Activated T-cell treated with anti-CD3 and anti-CD28 coated beads, Interleukin-2, amount 50 U/mL, for 4 hours (primary cell): Measurements from ENCODE around the gene USP6NL. TPM values are rescaled to one million over a fixed set of nuclear protein-coding genes. Genes with fewer than 3 reads are reported as not detected.
"Not testable (repeated sequence)": the region's sequence is repeated elsewhere in the genome, so short reads cannot be mapped to it uniquely, and the experiment has no call there.

Experiments used
- ATAC-seq, 2 donors: fragments of 200-7000 bp; cut with Tn5 transposase; one replicate each; pipeline ENCODE4 v1.10.0; 2021
- DNase-seq: peaks from one replicate; pipeline ENCODE4 v3.0.0-alpha.2; 2020
- H3K27me3 Mint-ChIP-seq: one replicate; pipeline ENCODE4 v1.8.0; 2021; ENCODE audit warnings: low read depth, mixed read lengths
- H3K36me3 Mint-ChIP-seq: one replicate; pipeline ENCODE4 v1.8.0; 2022; ENCODE audit warnings: mixed read lengths; ENCODE audit not compliant: insufficient read depth
- H3K4me1 Mint-ChIP-seq: one replicate; pipeline ENCODE4 v1.8.0; 2021; ENCODE audit warnings: low read depth, mixed read lengths
- H3K4me3 Mint-ChIP-seq: one replicate; pipeline ENCODE4 v1.8.0; 2021; ENCODE audit warnings: mild to moderate bottlenecking, moderate library complexity, mixed read lengths
- H3K9me3 Mint-ChIP-seq: one replicate; pipeline ENCODE4 v1.8.0; 2021; ENCODE audit warnings: mixed read lengths
- total RNA-seq, 3 donors: library from RNA; stranded (reverse); gene quantifications; one replicate each; pipeline ENCODE4 v1.2.1, GENCODE V29; 2021

The USP6NL gene
- total RNA-seq, 3 donors from 2014 or later, result 4.7 to 5.3 (median 4.7) TPM

GRCh38 chr10:11444531-11445228 is 166.8 kb downstream of the USP6NL start:
- Mint-ChIP-seq H3K27me3 (no peaks in the 10 kb centered on the region), H3K4me3 (no peak overlapping the region), H3K4me1 (peaks cover 24% of the 10 kb centered on the region), H3K36me3 (no peaks in the 10 kb centered on the region), H3K9me3 (no peaks in the 10 kb centered on the region)
- DNase-seq (no peak), ATAC-seq (no peak)

- Mint-ChIP-seq H3K27me3 (no peaks in the 10 kb centered on the region), H3K36me3 (no peaks in the 10 kb centered on the region), H3K4me3 (no peak overlapping the region), H3K4me1 (peaks cover 27% of the 10 kb centered on the region), H3K9me3 (no peaks in the 10 kb centered on the region)
- DNase-seq (no peak), ATAC-seq (no peak)
Observed at GRCh38 chr10:11444155-11444530, 167.3 kb downstream of the USP6NL start.

DNA sequence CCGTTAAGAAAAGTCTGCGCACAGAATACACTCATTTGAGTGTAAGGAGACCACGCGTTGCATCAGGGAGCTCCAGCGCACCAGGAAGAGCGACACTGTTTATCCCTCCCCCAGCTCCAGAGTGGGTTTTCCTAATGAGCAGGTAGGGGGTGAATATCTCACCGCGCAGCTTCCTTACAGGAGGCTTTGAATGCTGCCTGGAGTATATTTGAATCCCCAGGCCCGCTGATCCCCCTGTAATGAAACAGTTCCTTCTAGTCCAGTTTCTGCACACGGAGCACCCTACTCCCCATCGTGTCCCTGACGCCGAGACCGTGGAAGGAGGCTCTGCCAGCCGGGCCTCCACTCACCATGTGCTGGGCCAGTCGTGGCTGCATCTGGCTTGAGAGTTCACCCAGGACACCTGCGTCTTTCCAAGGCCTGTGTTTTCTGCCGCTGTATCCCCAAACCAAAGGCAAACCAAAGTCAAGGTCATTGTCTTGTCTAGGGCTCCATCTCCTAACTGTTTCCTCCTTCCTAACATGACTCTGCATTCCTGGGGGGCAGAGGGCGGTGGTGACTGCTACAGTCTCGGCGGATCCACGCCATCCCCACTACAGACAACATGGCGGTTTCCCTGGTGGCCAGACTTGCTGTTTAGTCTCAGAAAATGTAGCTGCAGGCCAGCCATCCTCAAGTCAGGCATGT is 167.8 kb downstream of the USP6NL start:
- ATAC-seq (no peak), DNase-seq (no peak)
- Mint-ChIP-seq H3K4me1 (peaks cover 27% of the 10 kb centered on the region), H3K27me3 (no peaks in the 10 kb centered on the region), H3K4me3 (no peak overlapping the region), H3K9me3 (no peaks in the 10 kb centered on the region), H3K36me3 (no peaks in the 10 kb centered on the region)

GRCh38 chr10:11442001-11442773 is 169.3 kb downstream of the USP6NL start:
- no peak for ATAC-seq
- H3K4me3 Mint-ChIP-seq, result no peak overlapping the region

GRCh38 chr10:11441151-11441535 is 170.3 kb downstream of the USP6NL start:
- H3K9me3 Mint-ChIP-seq, result no peaks in the 10 kb centered on the region
- no peaks in the 10 kb centered on the region for H3K36me3 Mint-ChIP-seq
- DNase-seq (no peak), ATAC-seq (no peak)
- no peaks in the 10 kb centered on the region for H3K27me3 Mint-ChIP-seq
- peaks cover 22% of the 10 kb centered on the region for H3K4me1 Mint-ChIP-seq
- H3K4me3 Mint-ChIP-seq, result peak overlapping the region; percentile 61

More at GRCh38 chr10:11442001-11442773, 169.3 kb downstream of the USP6NL start:
- no peaks in the 10 kb centered on the region for H3K36me3 Mint-ChIP-seq
- H3K4me1 Mint-ChIP-seq, result peaks cover 22% of the 10 kb centered on the region
- no peaks in the 10 kb centered on the region for H3K27me3 Mint-ChIP-seq
- DNase-seq, result no peak
- H3K9me3 Mint-ChIP-seq, result no peaks in the 10 kb centered on the region

- H3K4me3 Mint-ChIP-seq, result peak overlapping the region; percentile 61
Observed at GRCh38 chr10:11440250-11441150, 170.9 kb downstream of the USP6NL start.

GRCh38 chr10:11439523-11440053 is 171.9 kb downstream of the USP6NL start:
- Mint-ChIP-seq H3K9me3 (no peaks in the 10 kb centered on the region), H3K36me3 (no peaks in the 10 kb centered on the region), H3K4me1 (peaks cover 20% of the 10 kb centered on the region), H3K4me3 (no peak overlapping the region), H3K27me3 (no peaks in the 10 kb centered on the region)
- DNase-seq, result no peak
- ATAC-seq, result no peak

More at GRCh38 chr10:11440250-11441150, 170.9 kb downstream of the USP6NL start:
- ATAC-seq, result peak; percentile 79 to 85
- Mint-ChIP-seq H3K36me3 (no peaks in the 10 kb centered on the region), H3K9me3 (no peaks in the 10 kb centered on the region), H3K4me1 (peaks cover 20% of the 10 kb centered on the region), H3K27me3 (no peaks in the 10 kb centered on the region)
- DNase-seq, result peak; percentile 21

DNA sequence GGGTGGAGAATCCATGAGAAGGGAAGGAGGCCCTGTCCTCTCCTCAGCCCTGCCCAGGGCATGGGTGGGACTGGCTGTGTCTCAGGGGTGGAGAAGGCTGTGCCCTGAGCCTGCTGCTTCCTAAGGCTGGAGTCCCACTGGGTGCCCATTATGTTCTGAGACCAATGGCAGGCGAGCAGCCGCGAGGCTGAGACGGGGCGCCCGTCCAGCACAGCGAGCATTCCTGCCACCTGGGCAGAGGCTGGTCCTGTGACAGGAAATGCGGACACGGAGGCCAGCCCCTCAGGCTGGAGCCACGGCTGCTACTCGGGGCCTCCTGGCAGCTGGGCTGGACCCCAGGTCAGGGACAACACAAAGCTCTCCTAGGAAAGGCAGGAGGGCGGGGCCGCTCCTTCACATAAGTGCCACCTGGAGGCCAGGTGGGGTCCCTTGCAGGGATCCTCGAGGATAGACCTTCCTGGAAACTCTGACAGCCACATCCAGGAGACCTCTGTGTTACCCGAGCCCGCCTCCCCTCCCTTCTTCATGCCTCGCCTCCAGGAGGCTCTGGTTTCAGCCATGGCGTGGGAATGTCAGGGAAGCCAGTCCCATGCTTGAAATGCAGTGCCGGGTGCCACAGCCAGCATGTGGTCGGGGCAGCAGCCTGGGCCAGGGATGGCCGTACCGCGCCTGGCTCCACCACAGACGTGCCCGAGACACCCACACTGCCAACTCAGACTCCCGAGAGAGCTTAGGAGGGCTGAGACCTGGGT is 173.9 kb downstream of the USP6NL start:
- Mint-ChIP-seq H3K4me1 (peaks cover 20% of the 10 kb centered on the region), H3K36me3 (no peaks in the 10 kb centered on the region), H3K9me3 (no peaks in the 10 kb centered on the region), H3K27me3 (no peaks in the 10 kb centered on the region), H3K4me3 (no peak overlapping the region)
- ATAC-seq (no peak), DNase-seq (no peak)

DNA sequence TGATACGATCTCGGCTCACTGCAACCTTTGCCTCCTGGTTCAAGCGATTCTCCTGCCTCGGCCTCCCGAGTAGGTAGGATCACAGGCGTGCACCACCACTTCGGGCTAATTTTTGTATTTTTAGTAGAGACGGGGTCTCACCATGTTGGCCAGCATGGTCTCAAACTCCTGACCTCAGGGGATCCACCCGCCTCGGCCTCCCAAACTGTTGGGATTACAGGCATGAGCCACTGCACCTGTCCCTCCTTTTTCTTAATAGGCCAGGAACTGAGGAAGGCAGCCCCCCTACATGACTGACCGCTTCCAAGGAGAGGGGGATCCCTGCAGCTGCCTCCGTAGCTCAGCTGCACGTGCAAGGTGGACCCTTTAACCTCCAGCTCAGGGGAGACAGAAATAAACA is 175.0 kb downstream of the USP6NL start:
- H3K4me3 Mint-ChIP-seq, H3K36me3 Mint-ChIP-seq, H3K27me3 Mint-ChIP-seq, DNase-seq, ATAC-seq, H3K9me3 Mint-ChIP-seq: not testable (repeated sequence)
- peaks cover 19% of the 10 kb centered on the region for H3K4me1 Mint-ChIP-seq

DNA sequence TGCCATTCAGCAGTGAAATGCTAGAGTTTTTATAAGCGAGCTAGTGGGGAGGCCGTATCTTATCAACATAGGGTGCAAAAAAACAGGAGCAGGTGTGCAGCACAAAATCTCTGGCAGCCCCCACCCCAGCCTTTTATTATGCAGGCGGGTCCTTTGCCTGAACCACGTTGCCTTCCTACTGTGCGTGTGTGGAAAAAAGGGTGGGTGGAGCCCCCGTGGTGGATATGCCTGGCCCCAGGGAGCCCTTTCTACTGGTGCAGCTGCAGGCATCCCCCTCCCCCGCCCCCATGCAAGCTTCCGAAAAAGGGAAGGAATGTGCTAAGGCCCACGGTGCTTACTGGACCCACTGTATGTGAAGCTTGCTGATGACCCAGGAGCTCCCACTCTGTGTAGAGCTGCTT is 175.9 kb downstream of the USP6NL start:
- Mint-ChIP-seq H3K36me3 (no peaks in the 10 kb centered on the region), H3K4me3 (no peak overlapping the region), H3K27me3 (no peaks in the 10 kb centered on the region), H3K9me3 (no peaks in the 10 kb centered on the region), H3K4me1 (peaks cover 13% of the 10 kb centered on the region)
- ATAC-seq (no peak), DNase-seq (no peak)

- no peak for ATAC-seq
Observed at GRCh38 chr10:11434324-11434723, 177.1 kb downstream of the USP6NL start.

GRCh38 chr10:11433657-11434056 is 177.8 kb downstream of the USP6NL start:
- Mint-ChIP-seq H3K9me3 (no peaks in the 10 kb centered on the region), H3K36me3 (no peaks in the 10 kb centered on the region), H3K27me3 (no peaks in the 10 kb centered on the region), H3K4me1 (no peaks in the 10 kb centered on the region), H3K4me3 (no peak overlapping the region)
- no peak for ATAC-seq
- no peak for DNase-seq

More at GRCh38 chr10:11434324-11434723, 177.1 kb downstream of the USP6NL start:
- H3K9me3 Mint-ChIP-seq, result no peaks in the 10 kb centered on the region
- DNase-seq, result no peak
- H3K27me3 Mint-ChIP-seq, result no peaks in the 10 kb centered on the region
- H3K4me1 Mint-ChIP-seq, result peaks cover 3% of the 10 kb centered on the region
- no peak overlapping the region for H3K4me3 Mint-ChIP-seq
- H3K36me3 Mint-ChIP-seq, result no peaks in the 10 kb centered on the region

- Mint-ChIP-seq H3K4me3 (no peak overlapping the region), H3K4me1 (peaks cover 2% of the 10 kb centered on the region), H3K9me3 (peaks cover 2% of the 10 kb centered on the region), H3K36me3 (no peaks in the 10 kb centered on the region), H3K27me3 (no peaks in the 10 kb centered on the region)
- no peak for ATAC-seq
- no peak for DNase-seq
Observed at GRCh38 chr10:11431216-11431555, 180.3 kb downstream of the USP6NL start.
